LoVo (cell line): ENCODE results near the gene RAB35.

Experiments
- DNase-seq: peaks from one replicate; pipeline ENCODE4 v3.0.0-alpha.2; 2016; ENCODE audit warnings: low spot score

Gene RAB35

GRCh38 chr12:120116441-120116791 lies at the start of gene RAB35:
Gene RAB35, minus strand, starts transcription at chr12:120116753. Its CDS starts 103 bp downstream, at chr12:120116650.
- DNase-seq = no peak

- no peak for DNase-seq
Observed at GRCh38 chr12:120164293-120164692, 47.7 kb upstream of the RAB35 start.

GRCh38 chr12:120162763-120163162 lies 46.2 kb upstream of the RAB35 start:
- DNase-seq = no peak

- no peak for DNase-seq
Observed at GRCh38 chr12:120161852-120162251, 45.3 kb upstream of the RAB35 start.

GRCh38 chr12:120159509-120160237 lies 43.1 kb upstream of the RAB35 start:
- DNase-seq = no peak

- DNase-seq = no peak
Observed at GRCh38 chr12:120158351-120158750, 41.8 kb upstream of the RAB35 start.

- no peak for DNase-seq
Observed at GRCh38 chr12:120157678-120158077, 41.1 kb upstream of the RAB35 start.

GRCh38 chr12:120156315-120157259 lies 40.0 kb upstream of the RAB35 start:
- DNase-seq = no peak

- DNase-seq = no peak
Observed at GRCh38 chr12:120155072-120155471, 38.5 kb upstream of the RAB35 start.

- DNase-seq = no peak
Observed at GRCh38 chr12:120150919-120151525, 34.5 kb upstream of the RAB35 start.

- DNase-seq = no peak
Observed at GRCh38 chr12:120148011-120148410, 31.5 kb upstream of the RAB35 start.

- DNase-seq = no peak
Observed at GRCh38 chr12:120145164-120145563, 28.6 kb upstream of the RAB35 start.

- DNase-seq = no peak
Observed at GRCh38 chr12:120144215-120144614, 27.7 kb upstream of the RAB35 start.

- DNase-seq = no peak
Observed at GRCh38 chr12:120142231-120142877, 25.8 kb upstream of the RAB35 start.

- DNase-seq = no peak
Observed at GRCh38 chr12:120141336-120141735, 24.8 kb upstream of the RAB35 start.

- DNase-seq = no peak
Observed at GRCh38 chr12:120140603-120141002, 24.1 kb upstream of the RAB35 start.

GRCh38 chr12:120139958-120140357 lies 23.4 kb upstream of the RAB35 start:
- DNase-seq = no peak

- no peak for DNase-seq
Observed at GRCh38 chr12:120138366-120138765, 21.8 kb upstream of the RAB35 start.

GRCh38 chr12:120137833-120138232 lies 21.3 kb upstream of the RAB35 start:
- no peak for DNase-seq

- no peak for DNase-seq
Observed at GRCh38 chr12:120136093-120136770, 19.7 kb upstream of the RAB35 start.

- DNase-seq = no peak
Observed at GRCh38 chr12:120134307-120134980, 17.9 kb upstream of the RAB35 start.
